Suppressor macrophage (primary cell): Measurements from ENCODE around the gene CWC22.
"Not testable (repeated sequence)": the region's sequence is repeated elsewhere in the genome, so short reads cannot be mapped to it uniquely, and the experiment has no call there.

Experiments used
- DNase-seq, 4 experiments: peaks; one replicate each; pipeline ENCODE4 v3.0.0-alpha.2; 2020 to 2022

The CWC22 gene

GRCh38 chr2:180003073-180003472, 4.0 kb downstream of the CWC22 start:
- DNase-seq, result peak in 2 of 4 experiments; percentile 4 to 15

GRCh38 chr2:180002198-180002770, 4.8 kb downstream of the CWC22 start:
- peak in 2 of 4 experiments; percentile 32 to 39 for DNase-seq

GRCh38 chr2:180001726-180002125, 5.4 kb downstream of the CWC22 start:
- no peak for DNase-seq

GRCh38 chr2:180000434-180000833, 6.7 kb downstream of the CWC22 start:
- DNase-seq, result no peak

GRCh38 chr2:179999000-179999399, 8.1 kb downstream of the CWC22 start:
- DNase-seq, result no peak

GRCh38 chr2:179995741-179996515, 11.2 kb downstream of the CWC22 start:
- DNase-seq, result no peak

- peak; percentile 27 to 65 (median 61) for DNase-seq
These were observed 15.8 kb downstream of the CWC22 start for GRCh38 chr2:179991344-179991743.

GRCh38 chr2:179990676-179991317, 16.3 kb downstream of the CWC22 start:
- no peak for DNase-seq

- DNase-seq, result no peak
These were observed 19.2 kb downstream of the CWC22 start for GRCh38 chr2:179987916-179988315.

- DNase-seq, result no peak
These were observed 21.8 kb downstream of the CWC22 start for GRCh38 chr2:179985163-179985820.

- no peak for DNase-seq
These were observed 23.7 kb downstream of the CWC22 start for GRCh38 chr2:179983250-179983932.

- no peak for DNase-seq
These were observed 26.0 kb downstream of the CWC22 start for GRCh38 chr2:179981085-179981484.

GRCh38 chr2:179974761-179975160, 32.3 kb downstream of the CWC22 start:
- DNase-seq, result no peak

GRCh38 chr2:179966778-179967394, 40.2 kb downstream of the CWC22 start:
- no peak for DNase-seq

GRCh38 chr2:179965291-179966258, 41.5 kb downstream of the CWC22 start:
- DNase-seq, result no peak

GRCh38 chr2:179963626-179964025, 43.5 kb downstream of the CWC22 start:
- DNase-seq, result peak in 2 of 4 experiments; percentile 9 to 10

- not testable (repeated sequence) for DNase-seq
These were observed 48.8 kb downstream of the CWC22 start for GRCh38 chr2:179958251-179958650.

GRCh38 chr2:179954026-179954425, 53.1 kb downstream of the CWC22 start:
- DNase-seq, result no peak

- no peak for DNase-seq
These were observed 53.7 kb downstream of the CWC22 start for GRCh38 chr2:179953359-179953758.

- no peak for DNase-seq
These were observed 54.4 kb downstream of the CWC22 start for GRCh38 chr2:179952658-179953057.

GRCh38 chr2:179951680-179952079, 55.4 kb downstream of the CWC22 start:
- DNase-seq, result no peak
